Activated naive CD4-positive, alpha-beta T cell treated with anti-CD3 and anti-CD28 coated beads for 36 hours (primary cell): Measurements from ENCODE around the gene CACNB4. TPM values are rescaled to one million over a fixed set of nuclear protein-coding genes. Genes with fewer than 3 reads are reported as not detected.
"Not testable (repeated sequence)": the region's sequence is repeated elsewhere in the genome, so short reads cannot be mapped to it uniquely, and the experiment has no call there.

Source experiments
- CTCF ChIA-PET: fragments of 350-600 bp; sonication (Branson Sonifier 250); formaldehyde crosslinking; loops from one replicate; lab custom pipeline; 2021; ENCODE audit warnings: antibody characterized with exemption; lab: Charles Lee
- DNase-seq: peaks from one replicate; pipeline ENCODE4 v3.0.0-alpha.2; 2020
- H3K27ac Mint-ChIP-seq: one replicate; pipeline ENCODE4 v1.8.0; 2021; ENCODE audit warnings: mild to moderate bottlenecking, mixed read lengths
- H3K27me3 Mint-ChIP-seq: one replicate; pipeline ENCODE4 v1.8.0; 2021; ENCODE audit warnings: low read depth, mixed read lengths
- H3K36me3 Mint-ChIP-seq: one replicate; pipeline ENCODE4 v1.8.0; 2021; ENCODE audit warnings: low read depth, mixed read lengths
- H3K4me1 Mint-ChIP-seq: one replicate; pipeline ENCODE4 v1.8.0; 2021; ENCODE audit warnings: low read depth, mixed read lengths
- H3K4me3 Mint-ChIP-seq: one replicate; pipeline ENCODE4 v1.8.0; 2021; ENCODE audit warnings: mild to moderate bottlenecking, moderate library complexity, mixed read lengths
- H3K9me3 Mint-ChIP-seq: one replicate; pipeline ENCODE4 v1.8.0; 2021; ENCODE audit warnings: mixed read lengths
- intact Hi-C: fragments of 100-400 bp; cut with micrococcal nuclease; formaldehyde crosslinking; loops from one replicate; pipeline ENCODE4 v1.15.1; 2023
- total RNA-seq, 2 experiments: library from RNA; stranded (reverse); gene quantifications; one replicate each; pipeline ENCODE4 v1.2.3, GENCODE V29; 2021

The CACNB4 gene
- total RNA-seq, 2 experiments from 2014 or later = 0.10 to 0.15 TPM

DNA sequence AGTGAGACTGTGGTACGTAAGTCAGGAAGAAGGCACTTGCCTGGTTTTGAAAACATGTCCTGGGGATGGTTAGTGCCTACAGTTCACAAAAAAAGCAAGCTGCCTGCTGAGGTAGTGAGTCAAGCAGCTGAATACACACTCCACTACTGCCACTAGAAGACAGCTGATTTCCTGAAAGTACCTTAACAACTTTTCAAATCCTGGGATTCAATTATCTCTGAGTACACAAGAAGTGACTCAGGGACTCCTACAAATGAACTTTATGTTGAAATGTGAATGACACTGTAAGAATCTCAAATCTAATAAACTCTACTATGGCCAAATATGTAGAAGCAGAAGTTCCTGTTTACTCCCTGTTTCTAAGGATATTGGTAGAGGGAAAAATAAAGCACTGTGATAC is 212.6 kb downstream of the CACNB4 start:
- no peaks in the 10 kb centered on the region for H3K9me3 Mint-ChIP-seq
- H3K4me1 Mint-ChIP-seq = no peaks in the 10 kb centered on the region
- H3K27ac Mint-ChIP-seq = no peak overlapping the region
- no peak for DNase-seq
- H3K27me3 Mint-ChIP-seq = peaks cover 2% of the 10 kb centered on the region
- intact Hi-C loops = no loop called here
- CTCF ChIA-PET = no interaction called here
- no peaks in the 10 kb centered on the region for H3K36me3 Mint-ChIP-seq
- H3K4me3 Mint-ChIP-seq = no peak overlapping the region

DNA sequence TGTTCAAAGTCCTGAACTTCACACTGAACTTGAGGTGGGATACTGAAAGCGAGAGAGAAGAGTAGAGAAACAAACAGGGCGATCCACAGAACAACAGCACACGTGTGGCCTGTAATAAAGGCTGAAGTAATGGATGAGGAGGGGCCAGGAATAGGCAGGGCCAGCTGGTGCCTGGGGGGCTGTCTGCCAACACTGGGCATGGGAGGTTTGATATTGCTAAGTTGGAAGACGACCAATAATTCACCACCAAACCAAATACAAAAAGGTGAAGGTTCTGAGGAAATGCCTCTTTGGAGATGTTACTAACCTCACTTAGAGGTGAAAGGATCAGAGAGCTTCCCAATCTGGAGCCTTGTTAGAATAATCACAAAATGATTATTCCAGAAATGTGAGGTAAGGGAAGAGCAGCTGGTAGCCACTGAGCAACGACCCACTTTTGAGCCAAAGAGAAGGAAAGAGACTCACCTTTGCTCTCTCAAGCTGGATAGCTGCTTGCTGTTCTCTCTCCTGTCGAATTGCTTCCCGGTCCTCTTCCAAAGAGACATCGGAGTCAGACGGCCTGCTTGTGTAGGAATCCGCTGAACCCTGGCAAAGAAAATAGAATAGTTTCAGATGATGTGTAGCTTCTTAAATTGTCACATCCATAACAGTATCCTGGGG is 215.9 kb downstream of the CACNB4 start:
- Mint-ChIP-seq H3K9me3 (no peaks in the 10 kb centered on the region), H3K4me3 (no peak overlapping the region), H3K27me3 (no peaks in the 10 kb centered on the region), H3K4me1 (peaks cover 11% of the 10 kb centered on the region), H3K36me3 (no peaks in the 10 kb centered on the region), H3K27ac (no peak overlapping the region)
- intact Hi-C loops = no loop called here
- CTCF ChIA-PET = no interaction called here
- no peak for DNase-seq

DNA sequence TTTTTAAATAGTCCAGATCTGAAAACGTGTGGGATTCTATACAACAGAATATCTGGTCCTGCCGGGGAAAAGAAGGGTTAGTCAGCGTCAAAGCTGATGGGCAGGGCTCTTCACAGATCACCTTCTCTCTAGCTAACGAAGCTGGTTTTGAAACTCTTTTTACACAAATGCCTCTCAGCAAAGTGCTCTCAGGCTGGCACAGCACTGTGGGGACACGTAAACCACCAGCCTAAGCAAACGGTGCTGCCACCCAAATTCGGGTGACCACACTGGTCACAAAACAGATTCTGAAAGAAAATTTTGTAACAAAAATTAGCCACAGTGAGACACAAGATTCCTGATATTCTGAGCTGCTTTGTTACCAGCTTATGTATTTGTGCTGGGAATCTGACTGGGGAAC is 217.5 kb downstream of the CACNB4 start:
- intact Hi-C loops = no loop called here
- Mint-ChIP-seq H3K36me3 (no peaks in the 10 kb centered on the region), H3K4me3 (no peak overlapping the region), H3K27me3 (no peaks in the 10 kb centered on the region), H3K27ac (no peak overlapping the region), H3K4me1 (peaks cover 11% of the 10 kb centered on the region), H3K9me3 (no peaks in the 10 kb centered on the region)
- DNase-seq = no peak
- CTCF ChIA-PET = no interaction called here

DNA sequence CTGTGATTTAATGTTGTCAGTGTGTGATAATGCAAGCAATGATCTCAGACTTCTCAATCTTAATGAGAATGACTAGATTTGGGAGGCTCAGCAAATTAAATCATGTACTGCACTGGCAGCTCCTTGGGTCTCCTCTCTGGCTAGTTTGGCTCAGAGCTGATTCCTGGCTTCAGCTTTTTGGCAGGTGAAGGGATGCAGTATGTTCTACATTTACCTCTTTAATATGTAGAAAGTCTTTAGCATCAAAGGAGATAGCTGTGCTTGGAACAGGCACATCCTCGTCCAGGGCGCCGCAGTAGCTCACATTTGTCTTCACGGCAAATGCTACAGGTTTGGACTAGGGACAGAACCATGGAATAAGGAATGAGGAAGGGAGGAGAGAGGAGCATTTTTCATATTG is 218.3 kb downstream of the CACNB4 start:
- Mint-ChIP-seq H3K27me3 (no peaks in the 10 kb centered on the region), H3K4me3 (no peak overlapping the region), H3K36me3 (no peaks in the 10 kb centered on the region), H3K4me1 (peaks cover 11% of the 10 kb centered on the region), H3K9me3 (no peaks in the 10 kb centered on the region), H3K27ac (no peak overlapping the region)
- CTCF ChIA-PET = no interaction called here
- intact Hi-C loops = no loop called here
- DNase-seq = no peak

DNA sequence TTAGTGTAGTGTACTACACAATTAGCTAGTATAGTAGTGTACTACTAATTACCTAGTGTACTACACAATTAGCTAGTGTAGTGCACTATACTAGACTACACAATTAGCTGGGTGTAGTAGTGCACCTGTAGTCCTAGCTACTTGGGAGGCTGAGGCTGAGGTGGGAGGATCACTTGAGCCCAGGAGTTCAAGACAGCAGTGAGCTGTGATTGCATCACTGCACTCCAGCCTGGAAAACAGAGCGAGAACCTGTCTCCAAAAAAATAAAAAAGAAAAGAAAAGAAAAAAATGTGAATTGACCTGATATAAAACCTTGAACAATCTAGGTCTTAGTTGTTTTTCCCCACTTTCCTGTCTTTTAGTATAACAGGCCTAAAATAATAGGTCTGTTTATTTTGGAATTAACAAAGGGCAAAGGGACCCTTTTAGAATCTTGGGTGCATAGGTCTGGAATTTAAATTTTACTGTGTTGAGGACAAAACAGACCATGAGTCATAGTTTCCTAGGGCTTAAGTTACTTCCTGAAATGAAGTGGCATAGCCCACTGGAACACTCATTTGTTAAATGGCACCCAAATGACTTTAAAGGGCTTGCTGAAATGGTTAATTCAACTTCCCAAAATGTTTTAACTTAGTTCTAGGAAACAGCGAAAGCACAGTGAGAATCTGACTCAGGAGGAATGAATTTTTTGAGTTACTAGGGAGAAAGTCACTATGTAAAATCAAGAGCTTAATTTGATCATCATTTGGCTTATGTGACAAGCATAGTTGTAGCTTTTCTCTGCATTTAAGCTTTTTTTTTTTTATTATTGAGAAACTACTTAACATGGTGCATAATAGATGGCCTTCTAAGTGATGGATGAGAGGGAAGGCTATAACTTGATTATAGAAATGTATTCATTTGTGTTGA is 219.9 kb downstream of the CACNB4 start:
- CTCF ChIA-PET = interaction anchor here (1.1 to 2.6 kb wide), 2 partner anchors 60 to 147 kb away, joined by 3 to 7 read pairs; no protein-coding TSS in a partner anchor
- intact Hi-C loops = loop anchor here (2.0 kb wide), 1 partner anchor 58 kb away; no protein-coding TSS in a partner anchor

DNA sequence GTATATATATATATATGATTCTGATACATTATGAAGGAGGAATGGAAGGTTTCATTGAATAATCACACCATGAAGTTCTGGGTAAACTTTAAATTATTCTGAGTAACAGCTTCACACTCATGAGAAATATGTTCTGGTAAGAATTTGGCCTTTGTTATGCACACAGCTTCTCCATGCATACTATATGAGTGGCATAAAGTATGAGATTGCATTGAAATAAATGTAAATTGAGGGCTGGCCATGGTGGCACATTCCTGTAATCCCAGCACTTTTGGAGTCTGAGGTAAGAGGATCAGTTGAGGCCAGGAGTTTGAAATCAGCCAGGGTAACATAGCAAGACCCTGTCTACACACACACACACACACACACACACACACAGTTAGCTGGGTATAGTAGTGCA is 220.6 kb downstream of the CACNB4 start:
- H3K36me3 Mint-ChIP-seq = no peaks in the 10 kb centered on the region
- H3K4me3 Mint-ChIP-seq = no peak overlapping the region
- CTCF ChIA-PET = interaction anchor here (2.6 kb wide), 1 partner anchor 147 kb away, joined by 7 read pairs; no protein-coding TSS in a partner anchor
- no peaks in the 10 kb centered on the region for H3K27me3 Mint-ChIP-seq
- H3K4me1 Mint-ChIP-seq = peaks cover 11% of the 10 kb centered on the region
- peaks cover 2% of the 10 kb centered on the region for H3K9me3 Mint-ChIP-seq
- no peak overlapping the region for H3K27ac Mint-ChIP-seq
- intact Hi-C loops = loop anchor here (2.0 kb wide), 1 partner anchor 57 kb away; no protein-coding TSS in a partner anchor
- no peak for DNase-seq

More for the DNA sequence above, 219.9 kb downstream of the CACNB4 start:
- no peak for DNase-seq
- Mint-ChIP-seq H3K27ac (no peak overlapping the region), H3K4me3 (no peak overlapping the region), H3K36me3 (no peaks in the 10 kb centered on the region), H3K27me3 (no peaks in the 10 kb centered on the region), H3K9me3 (peaks cover 2% of the 10 kb centered on the region), H3K4me1 (peaks cover 11% of the 10 kb centered on the region)

DNA sequence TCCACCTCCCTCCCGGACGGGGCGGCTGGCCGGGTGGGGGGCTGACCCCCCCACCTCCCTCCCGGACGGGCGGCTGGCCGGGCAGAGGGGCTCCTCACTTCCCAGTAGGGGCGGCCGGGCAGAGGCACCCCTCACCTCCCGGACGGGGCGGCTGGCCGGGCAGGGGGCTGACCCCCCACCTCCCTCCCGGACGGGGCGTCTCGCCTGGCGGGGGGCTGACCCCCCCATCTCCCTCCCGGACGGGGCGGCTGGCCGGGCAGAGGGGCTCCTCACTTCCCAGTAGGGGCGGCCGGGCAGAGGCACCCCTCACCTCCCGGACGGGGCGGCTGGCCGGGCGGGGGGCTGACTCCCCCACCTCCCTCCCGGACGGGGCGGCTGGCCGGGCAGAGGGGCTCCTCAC is 223.2 kb downstream of the CACNB4 start:
- DNase-seq, H3K36me3 Mint-ChIP-seq, intact Hi-C loops, H3K27ac Mint-ChIP-seq, CTCF ChIA-PET, H3K4me3 Mint-ChIP-seq, H3K27me3 Mint-ChIP-seq, H3K9me3 Mint-ChIP-seq: not testable (repeated sequence)
- H3K4me1 Mint-ChIP-seq = peaks cover 11% of the 10 kb centered on the region

DNA sequence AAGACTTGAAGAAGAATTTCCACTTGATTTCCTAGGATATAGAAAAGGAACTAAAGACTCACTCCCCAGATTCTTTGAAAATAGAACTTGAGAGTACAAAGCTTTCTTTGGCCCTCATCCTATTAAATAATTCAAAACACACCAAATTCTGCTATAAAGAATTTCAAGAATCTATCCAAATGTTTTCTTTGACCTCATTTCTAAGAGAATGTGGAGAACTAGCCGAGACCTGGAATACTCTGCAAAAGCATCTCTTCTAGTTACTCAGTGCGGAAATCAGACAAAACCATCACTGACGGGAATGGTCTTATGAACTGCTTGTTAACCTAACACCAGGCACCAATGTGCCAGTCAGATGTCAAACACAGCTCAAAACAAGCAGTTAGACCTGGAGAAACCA is 226.4 kb downstream of the CACNB4 start:
- Mint-ChIP-seq H3K4me3 (no peak overlapping the region), H3K9me3 (peaks cover 2% of the 10 kb centered on the region), H3K4me1 (no peaks in the 10 kb centered on the region), H3K27ac (no peak overlapping the region), H3K36me3 (no peaks in the 10 kb centered on the region), H3K27me3 (peaks cover 3% of the 10 kb centered on the region)
- intact Hi-C loops = no loop called here
- no peak for DNase-seq
- CTCF ChIA-PET = interaction anchor here (1.0 kb wide), 1 partner anchor 13 kb away, joined by 3 read pairs; no protein-coding TSS in a partner anchor

DNA sequence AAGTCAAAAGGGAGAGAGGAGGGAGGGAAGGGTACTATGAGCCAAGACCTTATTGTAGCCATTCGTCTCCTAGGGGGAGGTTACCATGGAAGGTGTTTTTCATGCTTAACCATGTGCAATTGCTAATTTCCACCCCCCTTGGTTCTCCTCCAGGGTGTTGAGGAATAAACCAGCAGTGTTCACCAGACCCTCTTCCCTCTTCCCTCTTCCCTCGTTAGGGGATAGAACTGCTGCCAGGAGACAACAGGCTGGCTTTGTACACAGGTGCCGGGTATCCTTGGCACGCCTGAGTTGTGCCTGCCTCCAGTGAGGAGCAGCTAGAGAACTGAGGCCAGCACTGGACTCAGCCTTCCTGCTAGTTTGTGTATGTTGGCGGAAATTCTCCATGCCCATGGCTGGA is 229.6 kb downstream of the CACNB4 start:
- H3K36me3 Mint-ChIP-seq = no peaks in the 10 kb centered on the region
- no peak overlapping the region for H3K4me3 Mint-ChIP-seq
- H3K27ac Mint-ChIP-seq = no peak overlapping the region
- CTCF ChIA-PET = no interaction called here
- H3K4me1 Mint-ChIP-seq = no peaks in the 10 kb centered on the region
- DNase-seq = no peak
- H3K9me3 Mint-ChIP-seq = no peaks in the 10 kb centered on the region
- H3K27me3 Mint-ChIP-seq = peaks cover 3% of the 10 kb centered on the region
- intact Hi-C loops = no loop called here

DNA sequence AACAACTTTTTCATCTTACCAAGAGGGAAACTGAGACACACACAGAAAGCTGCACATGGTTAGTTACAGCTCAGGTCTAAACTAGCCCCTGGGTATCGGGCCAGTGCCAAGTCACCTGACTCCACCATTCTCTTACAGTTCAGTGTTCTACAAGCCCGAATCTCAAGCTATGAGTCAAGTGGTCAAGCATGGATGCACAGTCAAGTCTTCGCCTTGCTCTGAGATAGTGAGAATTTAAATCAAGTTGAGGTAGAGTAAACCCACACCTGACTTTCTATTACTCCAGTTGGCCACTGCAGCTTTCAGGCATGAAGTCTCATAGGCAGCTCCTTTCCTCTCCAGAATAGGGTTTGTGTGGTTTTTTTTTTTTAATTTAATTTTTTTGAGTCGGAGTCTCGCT is 236.1 kb downstream of the CACNB4 start:
- Mint-ChIP-seq H3K4me1 (no peaks in the 10 kb centered on the region), H3K9me3 (no peaks in the 10 kb centered on the region), H3K27ac (no peak overlapping the region), H3K4me3 (no peak overlapping the region), H3K36me3 (no peaks in the 10 kb centered on the region), H3K27me3 (no peaks in the 10 kb centered on the region)
- no peak for DNase-seq
- CTCF ChIA-PET = no interaction called here
- intact Hi-C loops = no loop called here

DNA sequence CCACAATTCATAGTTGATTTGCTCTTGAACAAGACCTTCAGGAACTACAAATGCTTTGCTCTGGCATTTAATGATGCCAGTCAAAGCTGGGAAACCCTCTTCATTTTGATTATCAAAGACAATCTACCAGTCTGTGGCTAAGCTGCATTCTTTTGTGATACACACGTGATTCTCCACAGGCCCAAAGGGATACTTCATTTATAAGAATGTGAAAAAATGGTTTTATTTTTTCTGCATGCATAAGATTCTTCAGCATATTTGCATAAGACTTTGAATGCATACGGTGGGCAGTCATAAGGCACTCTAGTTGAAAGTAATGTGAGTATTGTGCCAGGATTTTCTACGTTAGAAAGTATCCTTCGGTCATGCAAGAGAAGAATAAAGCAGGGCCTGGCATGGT is 237.7 kb downstream of the CACNB4 start:
- intact Hi-C loops = no loop called here
- CTCF ChIA-PET = no interaction called here
- Mint-ChIP-seq H3K27ac (no peak overlapping the region), H3K36me3 (no peaks in the 10 kb centered on the region), H3K27me3 (no peaks in the 10 kb centered on the region), H3K4me3 (no peak overlapping the region), H3K9me3 (no peaks in the 10 kb centered on the region), H3K4me1 (no peaks in the 10 kb centered on the region)
- no peak for DNase-seq

DNA sequence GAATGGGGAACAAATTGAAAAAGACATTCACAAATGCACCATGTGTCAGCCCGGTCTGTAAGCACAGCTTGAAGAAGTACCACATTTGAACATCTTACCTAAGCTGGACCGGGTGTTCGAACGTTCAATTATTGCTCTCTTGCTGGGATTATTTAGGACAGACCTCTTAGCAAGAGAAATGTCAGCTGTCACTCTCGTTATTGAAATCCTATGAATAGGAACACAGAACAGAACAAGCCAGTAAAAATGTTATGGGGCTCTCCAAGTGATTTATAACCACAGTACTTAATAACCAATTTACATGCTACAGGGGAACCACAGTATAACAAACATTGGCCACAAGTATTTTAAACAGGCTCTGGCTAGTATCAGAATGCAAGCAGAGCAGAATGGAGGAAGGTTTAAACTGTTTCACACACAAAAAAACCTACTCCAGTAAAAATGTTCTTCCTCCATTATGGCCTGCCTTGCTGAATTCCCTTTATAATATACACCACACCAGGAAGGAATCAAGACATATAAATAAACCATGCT is 238.2 kb downstream of the CACNB4 start:
- DNase-seq = no peak
- Mint-ChIP-seq H3K27ac (no peak overlapping the region), H3K36me3 (no peaks in the 10 kb centered on the region), H3K4me1 (no peaks in the 10 kb centered on the region), H3K9me3 (no peaks in the 10 kb centered on the region), H3K4me3 (no peak overlapping the region), H3K27me3 (no peaks in the 10 kb centered on the region)
- intact Hi-C loops = no loop called here
- CTCF ChIA-PET = interaction anchor here (1.2 kb wide), 1 partner anchor 12 kb away, joined by 3 read pairs; no protein-coding TSS in a partner anchor
